Adrenal gland (tissue), 12 donors: ENCODE data around the gene C8G. TPM values are rescaled to one million over a fixed set of nuclear protein-coding genes. Genes with fewer than 3 reads are reported as not detected.

Experiments used
- DNase-seq, 7 donors: peaks; one replicate each; pipeline ENCODE4 v3.0.0-alpha.2; 2019 to 2020
- H3K27ac ChIP-seq, 5 donors: fragments of 200-600 bp; sonication (generic) in 4 of 5; 1 replicate in 3 of 5; 2 replicates in 2 of 5; pipeline versions ENCODE4 v1.5.1 to v1.8.0; 2016 to 2020; ENCODE audit warnings: mild to moderate bottlenecking in 1 of 5
- H3K27me3 ChIP-seq: fragments of 200-600 bp; 2 replicates; pipeline ENCODE4 v1.8.0; 2021
- H3K36me3 ChIP-seq, 2 donors: fragments of 200-600 bp; replicated peaks in 1 of 2; 1 replicate in 1 of 2; 2 replicates in 1 of 2; pipeline versions ENCODE4 v1.5.1 to v1.8.0; 2018 to 2022
- H3K4me1 ChIP-seq, 2 donors: fragments of 200-600 bp; replicated peaks in 1 of 2; 1 replicate in 1 of 2; 2 replicates in 1 of 2; pipeline versions ENCODE4 v1.5.1 to v1.8.0; 2018 to 2021
- H3K4me3 ChIP-seq, 4 donors: fragments of 200-600 bp; sonication (generic) in 3 of 4; one replicate each; pipeline ENCODE4 v1.5.1; 2016 to 2018
- H3K9me3 ChIP-seq, 3 donors: fragments of 200-600 bp; sonication (generic) in 1 of 3; replicated peaks in 1 of 3; 1 replicate in 2 of 3; 2 replicates in 1 of 3; pipeline versions ENCODE4 v1.5.1 to v1.8.0; 2016 to 2021
- POLR2A ChIP-seq, 2 donors: fragments of 450-650 bp; IDR thresholded peaks; one replicate each; pipeline ENCODE4 v1.6.1; 2017; ENCODE audit warnings: antibody characterized with exemption in 2 of 2, mild to moderate bottlenecking in 2 of 2, moderate library complexity in 1 of 2
- WGBS, 4 donors: extraction: QIAGEN DNeasy Blood & Tissue Kit in 2 of 4; methylation state at CpG; one replicate each; pipeline versions ENCODE4 v1.1.5 to v1.1.7; 2013 to 2017; 5-methylcytosine and 5-hydroxymethylcytosine counted together
- intact Hi-C, 2 donors: fragments of 100-400 bp; cut with DNase I; formaldehyde crosslinking; loops; one replicate each; pipeline versions ENCODE4 v1.14.1 to v1.15.0; 2022 to 2023
- polyA plus RNA-seq, 3 donors: library from polyadenylated mRNA; stranded (reverse); fragments of 200-250 nt in 2 of 3; fragments of 350-450 nt in 1 of 3; fragmentation: Illumina TruSeq in 1 of 3; extraction: RNeasy Lipid Tissue Mini Kit (QIAGEN cat#74804) in 1 of 3; gene quantifications; one replicate each; pipeline ENCODE4 v1.2.3, GENCODE V29; 2013 to 2014
- total RNA-seq, 9 donors: library from RNA; depleted of rRNA in 4 of 9; stranded (reverse); fragments of >200 nt in 4 of 9; fragments of 120-200 nt in 1 of 9; fragmentation: NEBNext Ultra II Directional in 1 of 9; extraction: Animal tissue kit (Norgen Biotek cat#: 25700) in 1 of 9; gene quantifications; one replicate each; pipeline versions ENCODE4 v1.1.0 to v1.2.4, GENCODE V29; 2013 to 2023
- TF ChIP-seq, protein P1 (sequence below), 6 experiments: fragments of 450-650 bp in 4 of 6; fragments of 200-600 bp in 2 of 6; sonication (generic) in 1 of 6; IDR thresholded peaks; 1 replicate in 5 of 6; 2 replicates in 1 of 6; pipeline versions ENCODE4 v1.5.1 to v1.8.0; 2016 to 2021; ENCODE audit warnings: antibody characterized with exemption in 6 of 6, mild to moderate bottlenecking in 2 of 6, moderate library complexity in 1 of 6
- donor health status: healthy with polysubstance abuse.
- donor health status: Bipolar disorder and iron deficiency.
- donor health status: DM: yes; HTN: yes; CAD: no.
- donor health status: DM: no; HTN: no; CAD: no.
- donor health status: DM: no; HTN: no; CAD: no.
- donor health status: DM: yes; HTN: yes; CAD: no.

Gene C8G
- total and polyA plus RNA-seq, 12 donors, result 0.68 to 5.5 (median 2.2) TPM; not detected in 6

DNA sequence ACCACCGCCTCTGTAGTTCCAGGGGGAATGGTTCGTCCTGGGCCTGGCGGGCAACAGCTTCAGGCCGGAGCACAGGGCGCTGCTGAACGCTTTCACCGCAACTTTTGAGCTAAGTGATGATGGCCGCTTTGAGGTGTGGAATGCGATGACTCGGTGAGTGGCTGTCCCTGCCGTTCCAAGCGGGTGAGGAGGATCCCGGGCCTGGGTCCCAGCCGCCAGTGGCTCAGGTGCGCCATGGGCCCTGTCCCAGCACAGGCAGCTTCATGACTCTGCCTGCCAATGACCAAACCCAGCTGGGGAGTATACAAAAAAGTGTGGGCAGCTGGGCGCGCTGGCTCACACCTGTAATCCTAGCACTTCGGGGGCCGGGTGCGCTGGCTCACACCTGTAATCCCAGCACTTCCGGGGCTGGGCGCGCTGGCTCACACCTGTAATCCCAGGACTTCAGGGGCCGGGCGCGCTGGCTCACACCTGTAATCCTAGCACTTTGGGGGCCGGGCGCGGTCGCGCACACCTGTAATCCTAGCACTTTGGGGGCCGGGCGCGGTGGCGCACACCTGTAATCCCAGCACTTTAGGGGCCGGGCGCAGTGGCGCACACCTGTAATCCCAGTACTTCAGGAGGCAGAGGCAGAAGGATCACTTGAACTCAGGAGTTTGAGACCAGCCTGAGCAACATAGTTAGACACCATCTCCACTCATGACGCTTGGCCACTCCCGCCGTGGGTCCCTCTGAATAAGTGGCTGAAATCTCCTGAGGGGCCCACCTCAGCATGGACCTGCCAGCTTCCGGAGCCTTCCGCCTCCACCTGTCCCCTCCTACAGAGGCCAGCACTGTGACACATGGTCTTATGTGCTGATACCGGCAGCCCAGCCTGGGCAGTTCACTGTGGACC lies 8.1 kb downstream of the C8G start:
- Histone ChIP-seq H3K27ac (peak overlapping the region in 2 of 5 donors; percentile 91 to 93), H3K9me3 (no peaks in the 10 kb centered on the region), H3K27me3 (no peaks in the 10 kb centered on the region), H3K4me1 (peaks cover 14 to 28% of the 10 kb centered on the region in 2 donors), H3K36me3 (no peaks in the 10 kb centered on the region), H3K4me3 (no peak overlapping the region)
- no peak for DNase-seq
- WGBS, 4 donors, result 88 to 96% (median 90%) methylated on average over 6 to 44 of the region's 44 CpGs
- TF ChIP-seq, protein P1, sequence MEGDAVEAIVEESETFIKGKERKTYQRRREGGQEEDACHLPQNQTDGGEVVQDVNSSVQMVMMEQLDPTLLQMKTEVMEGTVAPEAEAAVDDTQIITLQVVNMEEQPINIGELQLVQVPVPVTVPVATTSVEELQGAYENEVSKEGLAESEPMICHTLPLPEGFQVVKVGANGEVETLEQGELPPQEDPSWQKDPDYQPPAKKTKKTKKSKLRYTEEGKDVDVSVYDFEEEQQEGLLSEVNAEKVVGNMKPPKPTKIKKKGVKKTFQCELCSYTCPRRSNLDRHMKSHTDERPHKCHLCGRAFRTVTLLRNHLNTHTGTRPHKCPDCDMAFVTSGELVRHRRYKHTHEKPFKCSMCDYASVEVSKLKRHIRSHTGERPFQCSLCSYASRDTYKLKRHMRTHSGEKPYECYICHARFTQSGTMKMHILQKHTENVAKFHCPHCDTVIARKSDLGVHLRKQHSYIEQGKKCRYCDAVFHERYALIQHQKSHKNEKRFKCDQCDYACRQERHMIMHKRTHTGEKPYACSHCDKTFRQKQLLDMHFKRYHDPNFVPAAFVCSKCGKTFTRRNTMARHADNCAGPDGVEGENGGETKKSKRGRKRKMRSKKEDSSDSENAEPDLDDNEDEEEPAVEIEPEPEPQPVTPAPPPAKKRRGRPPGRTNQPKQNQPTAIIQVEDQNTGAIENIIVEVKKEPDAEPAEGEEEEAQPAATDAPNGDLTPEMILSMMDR (IDR thresholded peaks at IDR 0.05), result no peak
- TF ChIP-seq POLR2A (IDR thresholded peaks at IDR 0.05), result no peak
- intact Hi-C loops, result loop anchor here in 1 of 2 donors (5.0 kb wide), 1 partner anchor 74 kb away; the partner anchor contains the start of gene ABCA2

DNA sequence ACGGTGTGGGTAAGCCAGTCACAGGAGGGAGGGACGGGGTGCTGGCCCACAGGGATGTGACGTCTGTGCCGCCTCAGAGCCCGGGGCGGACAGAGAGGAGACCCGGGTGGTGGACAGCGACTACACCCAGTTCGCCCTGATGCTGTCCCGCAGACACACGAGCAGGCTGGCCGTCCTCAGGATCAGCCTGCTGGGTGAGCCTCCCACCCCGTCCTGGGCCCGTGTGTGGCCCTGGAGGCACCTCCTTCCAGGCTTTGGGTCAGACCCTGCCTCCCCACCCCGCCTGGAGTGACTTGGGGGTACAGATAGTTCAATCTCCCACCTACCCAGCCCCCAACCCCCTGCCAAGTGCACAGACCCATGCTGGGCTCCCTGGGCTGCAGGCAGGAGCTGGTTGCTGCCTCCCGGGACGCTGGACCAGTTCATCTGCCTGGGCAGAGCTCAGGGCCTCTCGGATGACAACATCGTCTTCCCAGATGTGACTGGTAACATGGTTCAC lies 8.8 kb downstream of the C8G start:
- H3K27ac ChIP-seq, result no peak overlapping the region
- no peaks in the 10 kb centered on the region for H3K9me3 ChIP-seq
- H3K27me3 ChIP-seq, result no peaks in the 10 kb centered on the region
- H3K36me3 ChIP-seq, result no peaks in the 10 kb centered on the region
- no peak overlapping the region for H3K4me3 ChIP-seq
- no peak for DNase-seq
- peaks cover 14 to 28% of the 10 kb centered on the region in 2 donors for H3K4me1 ChIP-seq
- no peak for TF ChIP-seq POLR2A (IDR thresholded peaks at IDR 0.05)
- TF ChIP-seq, protein P1 (IDR thresholded peaks at IDR 0.05), result no peak
- intact Hi-C loops, result loop anchor here in 1 of 2 donors (5.0 kb wide), 1 partner anchor 73 kb away; the partner anchor contains the start of gene ABCA2
- WGBS, 4 donors, result 71 to 92% (median 88%) methylated on average over 4 to 19 of the region's 19 CpGs

DNA sequence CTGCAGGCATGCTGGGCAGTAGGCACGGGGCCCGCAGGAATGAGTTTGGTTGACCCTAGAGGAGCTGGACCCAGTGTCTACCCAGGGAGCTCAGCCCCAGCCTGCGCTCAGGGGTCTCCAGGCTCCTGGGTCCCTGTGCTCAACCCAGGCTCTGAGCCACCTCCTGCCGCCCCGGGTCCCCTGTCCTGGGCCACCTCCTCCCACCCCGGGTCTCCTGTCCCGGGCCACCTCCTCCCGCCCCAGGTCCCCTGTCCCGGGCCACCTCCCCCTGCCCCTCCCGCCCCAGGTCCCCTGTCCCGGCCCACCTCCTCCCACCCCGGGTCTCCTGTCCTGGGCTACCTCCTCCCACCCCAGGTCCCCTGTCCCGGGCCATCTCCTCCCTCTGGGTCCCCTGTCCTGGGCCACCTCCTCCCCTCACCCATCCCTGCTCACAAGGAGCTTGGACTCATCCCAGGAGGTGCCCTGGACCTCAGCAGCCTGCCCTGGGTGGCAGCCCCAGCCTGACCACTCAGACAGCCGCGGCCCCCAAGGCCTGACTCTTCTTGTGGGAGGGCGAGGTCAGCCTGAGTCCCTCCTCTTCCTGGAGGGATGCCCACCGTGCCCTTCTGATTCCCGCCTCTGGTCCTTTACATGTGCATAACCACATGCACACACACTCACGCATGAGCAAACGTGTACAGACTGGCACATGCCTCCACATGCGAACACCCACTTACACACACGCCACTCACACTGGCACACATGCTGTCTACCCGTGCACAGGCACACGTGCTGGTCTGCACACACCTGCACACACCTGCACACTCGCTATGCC lies 9.4 kb downstream of the C8G start:
- no peak for TF ChIP-seq POLR2A (IDR thresholded peaks at IDR 0.05)
- TF ChIP-seq, protein P1 (IDR thresholded peaks at IDR 0.05), result no peak
- H3K36me3 ChIP-seq, result no peaks in the 10 kb centered on the region
- intact Hi-C loops, result loop anchor here (5.0 kb wide), 2 partner anchors 68 to 73 kb away; partner anchors contain the start of gene ABCA2 (in 1 of the 2)
- H3K9me3 ChIP-seq, result no peaks in the 10 kb centered on the region
- H3K27ac ChIP-seq, result no peak overlapping the region
- WGBS, 4 donors, result 86 to 94% (median 91%) methylated on average over 14 to 25 of the region's 25 CpGs
- no peaks in the 10 kb centered on the region for H3K27me3 ChIP-seq
- no peak overlapping the region for H3K4me3 ChIP-seq
- H3K4me1 ChIP-seq, result peaks cover 9 to 23% of the 10 kb centered on the region in 2 donors
- DNase-seq, result no peak
